ENCODE measurements around the gene MNX1. TPM values are rescaled to one million over a fixed set of nuclear protein-coding genes. Genes with fewer than 3 reads are reported as not detected.

MNX1 gene
- total RNA-seq, 1 experiment from 2014 or later, result 19.5 TPM

GRCh38 chr7:156954941-156955340, 55.5 kb downstream of the MNX1 start:
- no peak for DNase-seq (ENCODE audit: low read depth)
- in situ Hi-C loops (cut with HindIII; ENCODE audit: low pct_unique_long_range_greater_than_20kb, low sequenced_read_pairs), result no loop called here

Other genes with a start within 250 kb of the MNX1 start
- 75.3 and 78.3 TPM in 2 replicates for gene LMBR1, start 117.5 kb downstream of the MNX1 start, total RNA-seq (2014; rRNA removed; shearing (Covaris generic); ENCODE audit: low replicate concordance)
- 9.0 and 16.0 TPM in 2 replicates for gene NOM1, start 61.0 kb downstream of the MNX1 start, total RNA-seq (2014; rRNA removed; shearing (Covaris generic); ENCODE audit: low replicate concordance)
- 40.6 and 46.1 TPM in 2 replicates for gene UBE3C, start 128.3 kb upstream of the MNX1 start, total RNA-seq (2014; rRNA removed; shearing (Covaris generic); ENCODE audit: low replicate concordance)